Hepatic stellate cell (primary cell): Measurements from ENCODE around the gene NUFIP1.
"Not testable (repeated sequence)": the region's sequence is repeated elsewhere in the genome, so short reads cannot be mapped to it uniquely, and the experiment has no call there.

Experiments used
- DNase-seq: peaks from one replicate; pipeline ENCODE4 v3.0.0; 2011; ENCODE audit warnings: low spot score

Gene NUFIP1

DNA sequence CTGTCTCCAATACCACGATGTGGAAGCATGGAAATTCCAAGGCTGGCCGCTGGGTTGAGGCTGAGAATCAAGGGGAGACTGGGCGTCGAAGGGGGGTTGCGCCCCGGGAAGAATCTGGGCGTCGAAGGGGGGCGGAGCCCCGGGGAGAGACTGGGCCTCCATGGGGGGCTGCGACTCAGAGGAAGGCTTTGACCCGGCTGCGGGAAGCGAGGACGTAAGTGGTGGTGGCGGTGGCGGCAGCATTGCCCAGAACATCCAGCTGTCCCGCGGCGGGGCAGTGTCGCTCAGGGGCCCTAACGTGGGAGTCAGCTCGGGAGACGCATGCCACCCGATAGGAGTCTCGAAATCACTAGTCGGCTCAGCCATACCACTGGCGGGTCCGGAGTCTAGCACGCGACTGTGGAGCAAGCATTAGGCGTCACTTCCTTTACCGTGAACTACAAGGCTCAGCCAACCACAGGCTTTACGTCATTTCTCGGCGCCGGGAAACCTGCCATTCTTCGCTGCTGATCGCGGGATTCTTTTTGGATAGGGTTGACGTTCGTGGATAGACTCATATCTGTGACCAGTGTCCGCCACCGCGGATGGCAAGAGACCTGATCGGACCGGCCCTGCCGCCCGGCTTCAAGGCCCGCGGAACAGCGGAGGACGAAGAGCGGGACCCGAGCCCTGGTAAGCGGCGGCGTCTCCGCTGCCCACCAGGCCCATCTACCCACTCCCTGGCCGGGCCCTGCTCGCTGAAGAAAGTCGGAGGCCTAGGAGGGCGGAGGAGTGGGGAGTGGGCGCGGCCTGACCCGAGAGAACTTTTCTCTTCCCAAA lies at the start of gene NUFIP1, which contains the start of gene GPALPP1:
Gene NUFIP1 (minus strand): TSS at position 401 of the 819 bp plus-strand sequence. CDS start 35 bp downstream, at position 366.
Gene GPALPP1 (plus strand): TSS at position 468 of the 819 bp plus-strand sequence. CDS start 117 bp downstream, at position 585.
- peak; percentile 96 for DNase-seq

DNA sequence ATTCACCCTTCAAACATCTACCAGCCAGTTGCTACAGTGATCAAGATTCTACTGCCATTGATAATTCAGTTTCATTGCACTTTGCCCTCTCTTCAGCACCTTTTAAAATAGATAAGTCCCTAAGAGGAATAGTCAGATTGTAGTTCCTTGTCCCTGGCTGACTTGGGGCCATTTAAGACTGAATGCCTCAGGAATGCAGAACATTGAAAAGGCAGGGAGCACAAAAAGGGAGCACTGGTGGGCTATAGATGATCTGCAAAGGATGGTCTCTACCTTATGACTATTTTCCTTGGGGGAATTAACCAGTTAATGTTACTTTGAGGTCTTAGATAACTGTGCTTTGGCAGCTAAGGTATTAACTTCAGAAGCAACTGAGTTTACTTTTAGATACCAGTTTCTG lies 46.9 kb upstream of the NUFIP1 start:
- DNase-seq: no peak

DNA sequence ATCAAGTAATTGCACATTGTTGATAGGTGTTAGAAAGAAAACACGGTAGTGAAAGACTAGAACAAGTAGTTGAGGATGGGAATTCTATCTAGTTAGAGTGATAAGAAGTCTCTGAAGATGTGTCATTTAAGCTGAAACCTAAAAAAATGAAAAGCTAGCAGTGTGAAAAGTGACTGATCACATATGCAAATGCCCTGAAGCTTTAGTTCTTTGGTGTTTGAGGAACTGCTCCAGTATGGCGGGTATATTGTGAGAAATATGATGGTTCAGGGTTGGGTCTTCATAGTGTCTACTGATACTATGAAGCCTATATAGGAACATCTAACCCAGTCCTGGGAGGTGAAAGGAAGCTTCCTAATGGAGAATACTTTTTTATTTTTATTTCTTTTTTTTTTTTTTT lies 45.1 kb upstream of the NUFIP1 start:
- no peak for DNase-seq

DNA sequence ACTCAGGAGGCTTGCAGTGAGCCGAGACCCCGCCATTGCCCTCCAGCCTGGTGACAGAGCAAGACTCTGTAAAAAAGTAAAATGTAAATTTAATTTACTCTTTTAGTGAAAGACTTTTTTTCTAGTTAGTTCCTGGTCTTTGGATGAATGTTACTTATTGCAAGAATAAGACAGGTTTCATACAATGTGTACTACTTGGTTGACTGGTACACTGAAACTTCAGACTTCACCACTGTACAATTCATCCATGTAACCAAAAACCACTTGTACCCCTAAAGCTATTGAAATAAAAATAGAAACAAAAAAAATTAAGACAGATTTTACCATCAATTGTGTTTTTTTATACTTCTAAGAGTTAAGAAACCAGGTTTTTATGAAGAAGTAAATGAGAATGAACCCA lies 35.6 kb upstream of the NUFIP1 start:
- no peak for DNase-seq

DNA sequence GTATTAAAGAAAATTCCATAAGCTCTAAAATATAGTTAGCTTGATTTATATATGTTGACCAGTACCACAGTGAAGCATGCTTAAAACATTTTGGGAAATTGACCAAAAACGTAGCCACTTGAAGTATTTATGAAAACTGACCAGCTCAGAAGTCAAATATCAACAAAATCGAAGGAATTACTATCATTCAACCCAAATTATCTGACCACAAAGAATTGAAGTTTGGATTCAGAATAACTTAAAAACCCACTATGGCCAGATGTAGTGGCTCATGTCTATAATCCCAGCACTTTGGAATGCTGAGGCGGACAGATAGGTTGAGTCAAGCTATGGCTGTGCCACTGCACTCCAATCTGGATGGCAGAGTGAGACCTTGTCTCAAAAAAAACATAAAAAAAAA lies 32.0 kb upstream of the NUFIP1 start:
- DNase-seq: no peak

DNA sequence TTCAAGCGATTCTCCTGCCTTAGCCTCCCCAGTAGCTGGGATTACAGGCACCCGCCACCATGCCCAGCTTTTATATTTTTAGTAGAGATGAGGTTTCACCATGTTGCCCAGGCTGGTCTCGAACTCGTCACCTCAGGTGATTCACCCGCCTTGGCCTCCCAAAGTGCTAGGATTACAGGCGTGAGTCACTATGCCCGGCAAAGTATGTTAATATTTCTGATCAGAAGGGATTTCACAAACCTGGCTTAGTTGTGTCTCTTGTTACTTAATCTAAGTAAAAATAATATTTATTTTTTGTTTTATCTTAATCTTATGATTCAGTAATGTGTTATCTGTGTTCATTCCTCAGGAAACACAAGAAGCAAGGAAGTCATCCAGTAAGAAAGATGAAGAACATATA lies 30.7 kb upstream of the NUFIP1 start:
- DNase-seq: not testable (repeated sequence)

DNA sequence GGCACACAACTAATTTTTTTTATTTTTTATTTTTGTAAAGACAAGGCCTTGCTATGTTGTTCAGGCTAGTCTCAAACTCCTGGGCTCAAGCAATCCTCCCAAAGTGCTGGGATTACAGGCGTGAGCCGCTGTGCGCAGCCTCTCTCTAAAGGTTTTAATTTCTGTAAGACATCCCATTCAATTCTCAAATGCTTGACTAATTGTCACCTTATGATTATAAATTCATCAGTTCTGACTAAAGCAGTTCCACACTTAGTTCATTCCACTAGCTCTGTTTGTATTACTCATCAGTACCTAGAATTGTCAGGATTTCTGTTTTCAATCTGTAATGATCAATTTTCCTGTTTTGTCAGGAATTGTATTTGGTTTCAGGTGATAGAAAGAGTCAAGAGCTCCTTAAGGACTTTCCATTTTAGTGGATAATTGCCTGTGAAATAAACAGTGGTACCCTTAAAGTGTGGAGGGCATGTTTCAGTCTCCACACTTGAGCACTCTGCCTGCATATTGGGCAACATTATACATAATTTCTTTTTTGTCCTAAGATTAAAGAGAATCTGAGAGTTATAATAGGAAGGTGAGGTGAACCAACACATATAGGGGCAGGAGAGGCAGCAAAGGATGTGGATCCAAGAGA lies 27.6 kb upstream of the NUFIP1 start:
- DNase-seq: no peak

DNA sequence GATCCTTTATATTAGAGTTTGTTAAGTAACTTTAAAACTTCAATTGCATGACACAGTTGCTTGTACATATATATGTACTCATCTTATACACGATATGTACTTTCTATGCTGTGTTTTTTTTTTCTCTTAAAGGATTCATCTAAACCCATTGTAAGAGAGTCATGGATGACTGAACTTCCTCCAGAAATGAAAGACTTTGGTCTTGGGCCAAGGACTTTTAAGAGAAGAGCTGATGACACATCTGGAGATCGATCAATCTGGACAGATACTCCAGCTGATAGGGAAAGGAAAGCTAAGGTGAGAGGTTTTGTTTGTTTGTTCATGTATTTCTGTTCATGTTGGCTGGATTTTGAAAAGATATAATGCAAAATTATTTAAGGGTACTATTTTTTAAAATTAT lies 26.0 kb upstream of the NUFIP1 start:
- no peak for DNase-seq

DNA sequence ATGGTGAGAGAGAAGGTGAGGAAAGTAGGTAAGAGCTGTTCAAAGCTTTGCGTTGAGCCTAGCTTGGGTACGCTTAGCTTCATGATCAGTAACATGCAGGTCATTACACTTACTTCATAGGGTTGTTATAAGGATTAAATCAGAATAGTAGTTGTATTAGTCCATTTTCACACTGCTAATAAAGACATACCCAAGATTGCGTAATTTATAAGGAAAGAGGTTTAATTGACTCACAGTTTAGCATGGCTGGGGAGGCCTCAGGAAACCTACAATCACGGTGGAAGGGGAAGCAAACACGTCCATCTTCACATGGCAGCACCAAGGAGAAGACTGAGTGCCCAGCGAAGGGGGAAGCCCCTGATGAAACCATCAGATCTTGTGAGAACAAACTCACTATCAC lies 21.9 kb upstream of the NUFIP1 start:
- no peak for DNase-seq

DNA sequence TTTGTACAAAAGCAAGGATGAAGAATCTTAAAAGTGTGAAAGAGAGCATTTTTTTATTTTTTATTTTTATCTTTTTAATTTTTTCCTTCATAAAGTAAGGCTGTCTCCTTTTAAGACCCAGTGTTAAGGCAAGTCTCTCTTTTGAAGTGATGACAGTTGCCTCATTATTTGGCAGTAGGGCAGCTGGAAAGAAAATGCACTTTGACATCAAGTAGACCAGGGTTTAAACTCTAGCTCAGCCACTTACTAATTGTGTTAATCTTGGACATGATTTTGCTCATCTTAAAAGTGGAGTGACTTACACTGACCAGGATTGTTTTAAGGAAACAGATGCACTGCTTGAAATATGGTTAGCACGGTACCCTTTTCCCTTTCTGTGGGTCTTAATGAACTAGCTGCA lies 18.6 kb upstream of the NUFIP1 start:
- DNase-seq: no peak

DNA sequence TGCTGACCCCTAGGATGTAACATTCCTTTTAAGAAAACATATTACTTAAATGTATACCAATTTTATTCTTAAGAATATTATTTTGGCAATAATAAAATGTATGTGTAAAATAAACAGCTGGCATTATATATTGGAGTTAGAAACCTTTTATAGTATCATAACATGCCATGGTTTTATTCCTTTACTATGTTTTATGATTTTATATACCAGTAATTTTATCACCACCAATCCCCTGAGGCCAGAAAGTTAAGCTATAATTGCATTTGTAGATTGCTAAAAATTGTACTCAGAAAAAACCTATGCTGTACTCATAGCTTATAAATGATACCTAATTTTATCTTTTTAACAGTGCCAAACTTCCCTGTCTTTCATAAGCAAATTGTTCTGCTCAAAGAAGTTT lies 18.0 kb upstream of the NUFIP1 start:
- DNase-seq: no peak

DNA sequence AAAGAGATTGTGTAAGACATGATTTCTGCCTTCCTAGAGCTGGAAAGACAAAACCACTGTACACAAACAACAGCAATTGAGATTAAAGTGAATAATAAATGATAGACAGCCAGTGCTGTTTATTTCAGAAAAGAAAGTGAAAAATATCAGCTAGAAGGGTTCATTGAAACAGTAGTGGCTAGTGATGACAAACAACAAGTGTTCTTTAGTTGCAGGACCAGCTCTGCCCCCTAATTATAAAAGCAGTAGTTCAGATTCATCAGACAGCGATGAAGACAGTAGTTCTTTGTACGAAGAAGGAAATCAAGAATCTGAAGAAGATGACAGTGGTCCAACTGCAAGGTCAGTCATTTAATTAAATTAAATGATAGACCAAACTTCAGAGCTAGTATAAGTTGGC lies 14.8 kb upstream of the NUFIP1 start:
- no peak for DNase-seq

DNA sequence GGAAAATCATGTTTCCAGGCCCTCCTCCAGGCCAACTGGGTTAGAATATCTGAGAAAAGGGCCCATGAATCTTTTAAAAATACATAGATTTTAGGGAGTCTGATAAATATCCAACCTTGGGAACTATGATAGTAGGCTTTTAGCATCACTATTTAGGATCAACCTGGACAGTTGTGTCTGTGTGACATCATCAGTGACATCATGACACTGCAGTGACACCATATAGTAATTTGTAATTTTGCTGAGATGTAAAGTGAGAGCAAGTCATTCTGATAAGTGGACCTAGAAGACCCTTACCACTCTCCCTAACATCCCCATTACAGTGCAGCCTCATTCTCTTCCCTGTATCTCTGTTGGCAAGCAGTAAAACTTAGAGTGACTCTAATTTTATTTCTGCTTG lies 14.1 kb upstream of the NUFIP1 start:
- no peak for DNase-seq

DNA sequence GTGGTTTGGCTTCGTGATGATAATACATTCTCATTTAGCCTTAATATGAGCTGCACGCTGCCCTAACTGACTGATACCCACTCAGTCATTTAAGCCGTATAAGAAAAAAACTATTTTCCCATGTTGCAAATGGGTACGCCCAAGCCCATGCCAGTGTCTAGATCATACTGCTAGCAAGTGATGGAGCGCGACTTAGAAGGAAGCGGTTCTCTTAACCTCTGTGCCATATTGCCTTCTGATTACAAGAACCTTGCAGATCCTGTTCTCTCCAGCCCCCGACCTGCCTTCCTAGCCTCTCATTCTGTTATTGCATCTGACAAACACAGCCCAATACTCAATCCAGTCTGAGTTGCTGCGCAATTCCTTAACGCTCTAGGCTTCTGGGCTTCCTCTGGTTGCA lies 670 bp upstream of the NUFIP1 start:
- DNase-seq: peak; percentile 8

DNA sequence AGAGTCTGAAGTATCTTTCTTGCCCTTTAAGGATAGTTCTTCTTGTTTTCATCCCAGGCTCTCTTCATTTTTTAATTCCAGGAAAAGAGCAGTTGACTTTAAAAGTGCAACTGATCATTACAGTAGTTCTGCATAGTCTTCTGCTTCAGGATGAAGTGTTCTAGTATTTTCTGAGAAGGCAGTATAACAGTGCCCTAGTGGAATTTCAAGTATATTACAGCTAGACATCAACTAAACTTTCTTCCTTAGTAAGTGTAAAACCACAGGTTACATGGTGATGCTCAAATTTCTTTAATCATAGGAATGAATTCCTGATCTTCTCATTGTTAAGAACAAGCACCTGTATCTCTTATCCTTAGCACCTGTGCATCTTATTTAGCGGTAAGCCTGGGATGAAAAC lies 10.9 kb downstream of the NUFIP1 start:
- DNase-seq: no peak

DNA sequence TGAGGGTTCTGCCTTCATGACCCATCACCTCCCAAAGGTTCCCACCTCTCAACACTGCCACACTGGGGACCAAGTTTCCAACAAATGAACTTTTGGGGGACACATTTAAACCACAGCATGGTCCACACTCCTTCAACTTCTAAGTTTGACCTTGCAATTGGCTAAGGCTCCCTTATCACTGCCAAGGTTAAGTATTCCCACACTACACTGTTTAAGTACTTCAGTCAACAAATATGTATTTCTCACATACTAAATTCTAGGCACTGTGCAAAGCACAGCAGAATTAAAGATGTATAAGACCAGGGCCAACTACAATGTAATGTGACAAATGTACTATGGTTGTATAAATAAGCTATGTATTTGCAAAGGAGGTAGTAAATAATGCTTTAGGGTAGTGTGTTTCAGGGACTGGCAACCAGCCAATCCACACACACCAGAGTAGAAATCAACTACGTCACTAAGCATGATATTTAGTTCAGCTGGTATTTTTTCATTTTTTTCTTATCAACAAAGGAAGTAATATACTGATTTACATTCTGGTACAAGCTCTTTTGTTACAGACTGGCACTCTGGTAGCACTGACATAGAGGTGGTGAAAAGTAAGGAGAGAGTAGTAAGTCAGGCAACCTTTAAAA lies 12.2 kb downstream of the NUFIP1 start:
- DNase-seq: no peak

DNA sequence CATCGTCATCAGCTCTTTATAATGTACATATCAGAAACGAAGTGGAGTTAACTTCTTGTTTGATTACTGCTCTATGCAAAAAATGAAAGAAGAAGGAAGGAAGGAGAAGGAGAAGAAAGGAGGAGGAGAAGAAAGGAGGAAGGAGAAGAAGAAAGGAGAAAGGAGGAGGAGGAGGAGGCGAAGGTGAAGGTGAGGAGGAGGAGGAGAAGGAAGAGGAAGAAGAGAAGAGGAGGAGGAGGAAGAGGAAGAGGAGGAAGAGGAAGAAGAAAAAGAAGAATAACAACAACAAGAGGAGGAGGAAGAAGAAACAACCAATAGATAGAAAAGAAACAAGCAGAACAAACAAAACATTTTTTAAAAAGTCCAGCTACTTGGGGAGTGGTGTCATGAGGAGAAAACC lies 13.1 kb downstream of the NUFIP1 start:
- DNase-seq: no peak

DNA sequence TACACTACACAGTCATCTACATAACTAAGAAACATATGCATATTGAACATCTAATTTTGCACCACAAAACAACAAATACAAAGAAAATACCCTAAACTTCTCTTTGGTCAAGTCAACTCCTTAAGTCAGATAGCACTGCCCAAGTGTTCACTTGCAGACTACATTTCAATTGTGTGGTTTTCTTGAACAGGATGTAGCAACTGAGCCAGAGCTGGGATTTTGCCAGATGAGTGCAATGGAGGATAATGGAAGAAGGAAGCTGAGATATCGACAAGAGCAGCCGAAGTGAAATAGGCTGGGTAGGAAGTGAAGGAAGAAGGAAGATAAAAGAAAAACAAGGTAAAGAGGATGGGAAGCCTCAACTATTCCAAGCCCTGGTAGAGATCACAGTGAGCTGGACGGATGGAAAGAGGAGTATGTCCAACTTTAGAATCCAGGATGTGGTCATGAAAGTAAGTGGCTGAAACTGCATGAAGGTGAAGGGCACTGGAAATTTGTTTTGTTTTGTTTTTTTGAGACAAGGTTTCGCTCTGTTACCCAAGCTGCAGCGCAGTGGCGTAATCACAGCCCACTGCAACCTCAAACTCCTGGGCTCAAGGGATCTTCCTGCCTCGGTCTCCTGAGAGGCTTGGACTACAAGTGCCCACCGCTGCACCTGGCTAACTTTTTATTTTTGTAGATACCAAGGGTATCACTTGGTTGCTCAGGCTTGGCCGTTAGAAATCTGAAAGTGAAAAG lies 15.0 kb downstream of the NUFIP1 start:
- DNase-seq: no peak

DNA sequence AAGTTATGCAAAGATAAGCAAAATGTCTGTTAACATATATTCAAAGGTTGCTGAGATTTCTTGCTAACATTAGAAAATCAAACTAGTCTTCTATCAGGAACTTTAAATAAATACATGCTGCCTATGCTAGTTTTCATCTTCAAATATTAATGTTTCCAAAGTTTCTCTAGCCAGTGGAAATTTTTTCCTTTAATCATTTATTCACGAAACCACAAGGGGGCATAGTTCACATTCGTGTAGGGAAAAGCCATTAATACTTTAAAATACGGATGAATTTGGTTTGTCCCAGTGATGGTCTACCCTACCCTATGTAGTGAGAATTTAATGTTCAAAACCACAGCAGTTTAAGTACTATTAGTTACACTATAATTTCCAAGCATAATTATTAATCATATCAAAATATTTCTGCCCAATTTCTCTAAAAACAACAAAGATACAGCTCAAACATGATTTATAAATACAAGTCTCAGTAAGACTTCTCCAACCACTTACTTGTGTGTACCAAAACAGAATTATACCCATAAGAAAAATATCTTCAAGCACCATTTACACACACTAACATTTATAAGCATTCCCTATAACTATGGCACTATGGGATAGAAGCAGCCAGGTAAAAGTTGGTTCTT lies 16.2 kb downstream of the NUFIP1 start:
- DNase-seq: peak; percentile 12

DNA sequence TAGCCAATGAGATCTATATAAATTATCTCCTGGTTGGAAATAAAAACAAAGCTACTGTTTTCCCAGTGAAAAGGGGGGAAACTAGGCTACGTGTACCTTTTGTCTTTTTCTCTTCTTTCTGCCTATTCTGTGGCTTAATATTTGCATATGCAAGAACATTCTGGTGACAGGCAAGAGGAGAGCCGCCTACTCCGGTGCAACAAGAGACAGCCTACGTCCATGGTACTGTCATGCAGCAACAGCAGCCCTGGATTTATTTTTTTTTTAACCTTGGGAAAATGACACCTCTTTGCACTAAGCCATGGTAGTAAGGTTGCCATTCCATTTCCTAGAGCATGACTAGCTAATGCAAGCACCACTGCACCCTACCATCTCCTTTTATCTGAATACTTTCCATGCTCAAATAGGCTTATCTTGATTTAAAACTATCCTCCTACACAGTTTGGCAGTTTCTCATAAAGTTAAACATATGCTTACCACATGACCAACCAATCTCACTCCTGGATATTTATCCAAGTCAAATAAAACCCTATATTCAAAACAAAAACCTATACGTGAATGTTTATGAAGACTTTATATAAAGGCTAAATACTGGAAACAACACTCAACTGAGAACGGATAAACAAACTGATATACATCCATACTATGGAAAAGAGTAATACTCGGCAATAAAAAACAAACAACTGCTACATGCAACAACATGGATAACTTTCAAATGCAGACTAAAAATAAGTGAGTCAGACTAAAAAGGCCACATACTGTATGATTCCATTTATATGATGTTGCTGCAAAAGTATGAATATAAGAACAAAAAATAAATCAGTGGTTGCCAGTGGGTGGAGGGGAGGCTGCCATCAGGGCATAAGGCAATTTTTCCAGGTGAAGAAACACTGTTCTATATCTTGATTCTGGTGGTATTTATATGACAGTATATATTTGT lies 17.3 kb downstream of the NUFIP1 start:
- no peak for DNase-seq
